Measurements from ENCODE around the gene HHAT.

HHAT gene

GRCh38 chr1:210695026-210695425 lies 366.3 kb downstream of the HHAT start:
- DNase-seq = no peak

GRCh38 chr1:210696709-210697108 lies 368.0 kb downstream of the HHAT start:
- DNase-seq = no peak

DNA sequence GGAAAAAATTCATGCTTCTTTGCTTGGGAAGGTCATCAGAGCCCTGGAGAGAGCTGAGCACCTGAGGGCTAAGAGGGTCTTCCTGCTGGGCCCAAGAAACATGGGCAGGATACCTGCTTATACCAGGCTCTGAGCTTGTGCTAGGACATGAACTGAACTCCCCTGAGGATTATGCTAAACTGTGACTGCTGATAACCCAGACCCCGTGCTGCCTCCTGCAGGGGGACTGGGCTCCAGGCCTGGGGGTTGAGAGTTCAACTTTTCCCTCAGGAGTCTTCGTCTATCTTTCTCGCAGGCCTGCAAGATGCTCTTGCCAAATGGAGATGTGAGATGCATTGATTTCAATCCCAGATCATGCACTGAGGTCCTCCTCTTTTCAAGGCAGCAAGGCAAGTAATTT lies 368.5 kb downstream of the HHAT start:
- DNase-seq = no peak

DNA sequence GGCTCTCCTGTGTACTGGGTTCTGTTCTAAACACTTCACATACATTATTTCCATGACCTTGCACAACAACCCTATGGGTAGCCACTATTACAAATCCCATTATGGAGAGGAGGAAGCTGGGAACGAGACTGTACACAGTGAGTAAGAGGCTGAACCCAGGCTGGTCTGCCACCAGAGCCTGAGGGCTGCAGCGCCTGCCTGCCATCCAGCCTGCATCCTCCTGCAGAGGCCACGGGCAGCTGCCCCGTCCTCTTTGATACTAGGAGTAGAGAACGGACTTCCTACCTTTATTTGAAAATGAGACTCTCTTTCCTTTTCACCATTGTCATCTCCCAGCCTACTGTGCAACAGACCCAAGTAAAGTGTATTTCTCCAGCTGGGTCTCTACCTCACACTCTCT lies 370.0 kb downstream of the HHAT start:
- no peak for DNase-seq

- no peak for DNase-seq
These were observed 371.4 kb downstream of the HHAT start for GRCh38 chr1:210700083-210700482.

DNA sequence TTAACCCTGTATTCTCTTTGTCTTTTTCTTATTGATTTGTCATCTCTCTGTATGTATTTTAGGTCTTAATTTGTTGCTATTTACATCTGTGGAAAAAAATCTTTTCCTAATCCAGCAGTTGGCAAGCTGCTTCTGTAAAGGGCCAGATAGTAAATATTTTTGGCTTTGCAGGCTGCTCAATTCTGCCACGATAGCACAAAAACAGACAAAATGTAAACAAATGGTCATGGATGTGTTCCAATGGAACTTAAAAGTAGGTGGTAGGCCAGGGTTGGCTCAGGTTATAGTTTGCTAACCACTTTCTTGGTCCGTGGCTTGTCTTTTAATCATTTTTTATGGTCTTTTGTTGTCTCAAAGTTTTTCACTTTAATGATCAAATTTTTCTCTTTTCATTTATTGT lies 371.8 kb downstream of the HHAT start:
- DNase-seq = no peak

GRCh38 chr1:210702506-210702905 lies 373.8 kb downstream of the HHAT start:
- no peak for DNase-seq

DNA sequence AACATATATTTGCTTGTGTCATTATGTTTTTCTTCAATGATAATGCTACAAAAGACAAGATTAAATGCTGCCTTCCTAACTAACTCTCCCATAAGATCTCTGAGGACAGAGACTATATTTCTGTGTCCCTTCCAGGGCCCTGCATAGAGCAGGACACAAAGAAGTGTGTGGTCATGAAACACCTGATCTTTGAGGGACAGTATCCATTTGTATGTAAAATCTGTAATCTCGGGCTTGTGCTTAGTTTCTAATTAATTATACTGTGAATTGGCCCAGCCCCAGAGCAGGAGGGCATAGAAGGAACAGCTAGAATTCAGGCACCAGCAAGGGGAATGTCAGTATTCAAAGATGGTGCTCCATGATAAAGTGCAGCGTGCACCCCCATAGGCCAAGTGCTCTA lies 374.9 kb downstream of the HHAT start:
- DNase-seq = no peak

DNA sequence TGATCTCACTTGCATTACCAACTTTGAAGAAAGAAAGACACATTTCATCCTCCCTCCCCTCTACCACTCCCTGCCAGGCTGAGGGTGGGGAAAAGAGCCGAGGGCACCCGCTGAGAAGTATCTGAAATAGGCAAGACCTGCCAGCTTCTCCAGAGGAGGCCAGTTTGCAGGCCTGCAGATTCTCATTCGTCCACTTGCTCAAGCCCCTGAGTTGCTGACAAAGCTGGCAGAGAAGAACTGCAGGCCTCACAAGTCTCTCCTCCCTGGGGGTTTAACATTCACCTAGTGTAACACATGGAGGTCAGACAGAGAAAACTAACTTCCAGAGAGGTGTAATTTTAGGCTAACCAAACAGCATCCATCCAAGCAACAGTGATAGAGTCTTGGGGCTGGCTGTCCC lies 376.4 kb downstream of the HHAT start:
- no peak for DNase-seq

DNA sequence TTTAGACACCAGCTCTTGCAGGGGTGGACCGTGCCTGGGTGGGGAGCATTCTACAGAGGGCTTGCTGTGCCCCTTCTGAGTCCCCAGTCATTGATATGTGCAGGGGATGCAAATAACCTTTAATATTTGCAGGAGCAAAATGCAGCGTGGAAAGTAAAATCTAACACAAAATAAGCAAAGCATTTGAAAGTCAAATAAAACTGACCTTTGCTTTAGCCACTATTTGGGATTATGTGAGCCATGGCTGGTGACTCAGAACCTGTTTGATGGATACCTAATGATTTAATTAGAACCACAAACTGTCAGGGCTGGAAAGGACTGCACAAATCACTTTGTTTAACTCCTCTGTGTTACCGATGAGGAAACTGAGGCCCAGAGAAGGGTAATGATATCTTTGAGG lies 377.5 kb downstream of the HHAT start:
- DNase-seq = no peak

GRCh38 chr1:210707300-210708240 lies 378.9 kb downstream of the HHAT start:
- no peak for DNase-seq

DNA sequence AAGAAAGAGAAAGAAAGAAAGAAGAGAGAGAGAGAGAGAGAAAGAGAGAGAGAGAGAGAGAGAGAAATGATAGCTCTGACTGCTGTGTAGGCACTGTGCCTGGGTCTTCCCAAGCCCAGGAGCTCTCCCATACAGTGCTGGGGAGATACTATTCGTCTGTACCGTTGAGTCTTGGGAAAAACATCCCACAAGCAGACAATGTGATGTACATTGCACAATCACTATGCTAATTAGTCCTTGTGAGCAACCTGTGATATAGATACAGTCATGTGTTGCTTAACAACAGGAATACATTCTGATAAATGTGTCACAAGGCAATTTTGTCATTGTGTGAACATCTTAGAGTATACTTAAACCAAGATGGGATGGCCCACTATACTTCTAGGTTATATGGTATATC lies 381.0 kb downstream of the HHAT start:
- no peak for DNase-seq

DNA sequence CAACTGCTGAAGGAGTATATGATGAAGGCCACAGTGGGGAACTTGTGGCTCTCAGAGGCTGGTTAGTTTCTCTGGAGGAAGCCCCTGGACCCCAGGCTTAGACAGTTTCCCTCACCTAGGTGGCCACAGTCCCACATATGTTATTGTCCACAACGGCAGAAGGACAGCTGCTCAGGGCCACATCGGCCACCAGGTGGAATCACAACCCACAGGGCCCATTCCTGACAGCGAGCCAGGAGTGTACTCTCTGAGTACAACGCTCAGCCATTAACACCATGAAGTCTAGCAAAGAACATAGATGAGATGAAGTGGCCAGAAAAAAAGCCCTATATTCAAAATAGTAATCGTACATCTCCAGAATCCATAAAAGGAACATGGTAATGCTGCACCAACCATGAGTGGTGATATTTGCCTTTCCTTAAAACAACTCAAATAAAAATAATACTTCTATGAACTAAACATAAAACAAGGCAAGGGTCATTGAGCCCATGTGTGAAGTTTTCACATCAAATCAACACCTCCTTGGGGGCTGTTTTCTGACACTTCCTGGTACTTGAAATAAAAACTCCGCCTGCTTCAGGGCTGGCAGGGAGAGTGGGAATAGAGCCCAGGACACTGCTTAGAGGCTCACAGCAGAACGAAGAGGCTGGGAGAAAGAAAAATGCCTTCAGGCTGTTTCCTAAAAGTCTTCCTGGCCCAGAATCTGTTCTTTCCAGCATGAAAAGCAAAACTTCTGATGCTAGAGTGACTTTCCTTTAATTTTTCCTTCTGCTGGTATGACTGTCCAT lies 383.3 kb downstream of the HHAT start:
- DNase-seq = no peak

GRCh38 chr1:210715072-210715471 lies 386.4 kb downstream of the HHAT start:
- DNase-seq = no peak

GRCh38 chr1:210722410-210723081 lies 393.8 kb downstream of the HHAT start:
- no peak for DNase-seq

DNA sequence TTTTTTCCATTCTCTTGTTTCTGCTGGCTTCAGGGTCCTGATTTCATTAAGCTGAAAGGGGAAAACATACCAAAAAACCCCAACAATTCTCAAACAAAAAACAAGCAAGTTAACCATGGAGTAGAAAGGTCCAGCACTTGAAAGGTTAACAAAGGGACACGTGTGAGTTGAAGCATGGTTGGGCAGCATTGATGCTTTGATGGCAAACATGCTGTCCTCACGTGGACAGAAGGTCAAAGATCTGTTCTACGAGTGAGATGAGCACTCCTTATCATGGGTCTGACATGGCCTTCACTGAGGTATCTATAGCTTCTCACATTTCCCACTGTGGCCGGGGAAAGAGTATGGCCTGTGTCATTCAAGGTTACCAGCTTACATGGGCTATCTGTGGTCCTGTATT lies 394.9 kb downstream of the HHAT start:
- DNase-seq = no peak

DNA sequence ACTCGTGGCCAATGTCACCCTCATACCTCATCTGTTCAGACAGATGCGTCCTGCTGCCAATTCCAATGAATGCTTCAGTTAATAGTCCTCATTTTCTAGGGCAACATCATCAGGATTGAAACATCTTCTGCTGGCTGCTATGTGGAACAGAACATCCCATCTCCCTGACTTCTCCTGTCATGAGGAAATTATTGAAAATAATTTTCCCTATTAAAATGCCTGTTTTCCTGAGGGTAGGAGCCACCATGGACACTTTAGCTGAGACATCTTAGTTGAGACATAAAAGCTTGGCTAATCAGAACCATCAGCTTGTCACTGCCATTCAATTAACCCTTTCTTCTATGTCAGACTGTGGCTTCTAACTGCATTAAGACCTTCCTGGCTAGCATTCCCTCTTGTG lies 396.1 kb downstream of the HHAT start:
- DNase-seq = no peak

All from hematopoietic multipotent progenitor cell treated with erythropoietin and hydrocortisone succinate and interleukin-3 and kit ligand, for 8 days (in vitro differentiated cells).